A549 (cell line): Measurements from ENCODE around the gene HAPLN2. TPM values are rescaled to one million over a fixed set of nuclear protein-coding genes. Genes with fewer than 3 reads are reported as not detected.

Experiments used
- ATAC-seq, 2 experiments: fragments of 200-7000 bp in 1 of 2; fragments of >200 bp in 1 of 2; cut with Nextera tagmentation in 1 of 2; cut with Tn5 transposase in 1 of 2; 3 replicates each; pipeline versions ENCODE4 v1.8.0 to v1.9.1; 2018 to 2020; ENCODE audit warnings: mild to moderate bottlenecking in 1 of 2, moderate library complexity in 1 of 2
- CTCF ChIA-PET: fragments of 300-600 bp; sonication (Branson Sonifier 250); formaldehyde crosslinking; extraction: SDS; loops from one replicate; lab custom pipeline; 2021; ENCODE audit warnings: antibody characterized with exemption, inconsistent platforms; lab: Yijun Ruan, JAX
- POLR2A ChIA-PET: fragments of 350-600 bp; formaldehyde crosslinking; extraction: SDS; loops from one replicate; lab custom pipeline; 2021; ENCODE audit warnings: antibody characterized with exemption, inconsistent platforms; lab: Yijun Ruan, JAX
- DNase-seq, 2 experiments: peaks; one replicate each; pipeline versions ENCODE4 v3.0.0 to v3.0.0-alpha.2; 2011 to 2016; ENCODE audit warnings: low read depth in 1 of 2, low spot score in 1 of 2
- FAIRE-seq: peaks from 2 replicates; lab custom pipeline; 2011; peaks lifted over from hg19 to GRCh38; lab: Jason Lieb, UNC
- H3K27ac ChIP-seq, 2 experiments: fragments of >200 bp; sonication (Bioruptor Twin); formaldehyde crosslinking; 3 replicates each; pipeline ENCODE4 v1.5.1; 2016 to 2017
- H3K4me1 ChIP-seq: fragments of >200 bp; sonication (Bioruptor Twin); formaldehyde crosslinking; 3 replicates; pipeline ENCODE4 v1.6.1; 2016
- H3K4me2 ChIP-seq: fragments of >200 bp; sonication (Bioruptor Twin); formaldehyde crosslinking; 3 replicates; pipeline ENCODE4 v1.6.1; 2016
- H3K4me3 ChIP-seq: fragments of >200 bp; sonication (Bioruptor Twin); formaldehyde crosslinking; 3 replicates; pipeline ENCODE4 v1.5.1; 2016
- H3K9me3 ChIP-seq: fragments of >200 bp; sonication (Bioruptor Twin); formaldehyde crosslinking; 3 replicates; pipeline ENCODE4 v1.6.1; 2016
- BCL3 ChIP-seq: fragments of >200 bp; sonication (Bioruptor Twin); formaldehyde crosslinking; IDR thresholded peaks from 3 replicates; pipeline ENCODE4 v1.6.1; 2016
- CBX2 ChIP-seq: fragments of 200-600 bp; sonication (generic); IDR thresholded peaks from 2 replicates; pipeline ENCODE4 v1.6.1; 2016; ENCODE audit warnings: low read depth, mild to moderate bottlenecking, borderline replicate concordance
- CHD2 ChIP-seq: fragments of 150-350 bp; IDR thresholded peaks from 2 replicates; pipeline ENCODE4 v1.6.1; 2014; ENCODE audit warnings: low read length; ENCODE audit not compliant: partially characterized antibody
- E2F6 ChIP-seq: IDR thresholded peaks from 2 replicates; pipeline ENCODE4 v1.6.1; 2012; ENCODE audit warnings: low read depth, borderline replicate concordance
- EHF ChIP-seq: fragments of 250-450 bp; sonication (Bioruptor Pico); IDR thresholded peaks from 2 replicates; pipeline ENCODE4 v1.5.0; 2020; ENCODE audit warnings: mild to moderate bottlenecking
- EHMT2 ChIP-seq: fragments of 200-600 bp; sonication (generic); IDR thresholded peaks from 2 replicates; pipeline ENCODE4 v1.6.1; 2016; ENCODE audit warnings: antibody characterized with exemption, low read depth, mild to moderate bottlenecking, moderate library complexity
- ELK1 ChIP-seq: fragments of 150-350 bp; IDR thresholded peaks from 2 replicates; pipeline ENCODE4 v1.6.1; 2014; ENCODE audit warnings: low read depth, mild to moderate bottlenecking, low read length
- EP300 ChIP-seq, 2 experiments: fragments of >200 bp; sonication (Bioruptor Twin); formaldehyde crosslinking; IDR thresholded peaks; 2 replicates in 1 of 2; 3 replicates in 1 of 2; pipeline ENCODE4 v1.6.1; 2016 to 2017
- FOSB ChIP-seq: fragments of 250-450 bp; sonication (Bioruptor Pico); IDR thresholded peaks from 2 replicates; pipeline ENCODE4 v1.5.0; 2020; ENCODE audit warnings: mild to moderate bottlenecking, moderate library complexity
- FOXS1 ChIP-seq: fragments of 250-450 bp; sonication (Bioruptor Pico); IDR thresholded peaks from 2 replicates; pipeline ENCODE4 v1.5.0; 2020; ENCODE audit warnings: mild to moderate bottlenecking, moderate library complexity
- HEYL ChIP-seq: fragments of 250-450 bp; sonication (Bioruptor Pico); IDR thresholded peaks from 2 replicates; pipeline ENCODE4 v1.8.0; 2021; ENCODE audit warnings: mild to moderate bottlenecking, moderate library complexity
- HOXB13 ChIP-seq: fragments of 250-450 bp; sonication (Bioruptor Pico); IDR thresholded peaks from 2 replicates; pipeline ENCODE4 v1.5.0; 2020; ENCODE audit warnings: low read depth, mild to moderate bottlenecking, moderate library complexity
- JUNB ChIP-seq: fragments of >200 bp; sonication (Bioruptor Twin); formaldehyde crosslinking; IDR thresholded peaks from 2 replicates; pipeline ENCODE4 v1.6.1; 2016
- KDM5A ChIP-seq: fragments of 200-600 bp; sonication (generic); IDR thresholded peaks from 2 replicates; pipeline ENCODE4 v1.6.1; 2016; ENCODE audit warnings: antibody characterized with exemption, mild to moderate bottlenecking
- MAZ ChIP-seq: fragments of 150-350 bp; IDR thresholded peaks from 2 replicates; pipeline ENCODE4 v1.6.1; 2014; ENCODE audit warnings: antibody characterized with exemption, low read depth, low read length, borderline replicate concordance
- PHF8 ChIP-seq: fragments of 200-600 bp; sonication (generic); IDR thresholded peaks from 2 replicates; pipeline ENCODE4 v1.6.1; 2016; ENCODE audit warnings: low read depth, mild to moderate bottlenecking, antibody characterized with exemption, moderate library complexity, borderline replicate concordance
- POLR2A ChIP-seq: IDR thresholded peaks from 2 replicates; pipeline ENCODE4 v1.6.1; 2012; ENCODE audit warnings: mild to moderate bottlenecking, low read length
- POLR2AphosphoS2 ChIP-seq: conservative IDR thresholded peaks from 2 replicates; pipeline ENCODE4 v1.6.1; 2012; ENCODE audit warnings: low read length, improper control_type of control experiment, inconsistent platforms
- RAD21 ChIP-seq, 2 experiments: fragments of >200 bp in 1 of 2; sonication (Bioruptor Twin) in 1 of 2; formaldehyde crosslinking in 1 of 2; IDR thresholded peaks in 1 of 2; conservative IDR thresholded peaks in 1 of 2; 2 replicates in 1 of 2; 3 replicates in 1 of 2; pipeline ENCODE4 v1.6.1; 2012 to 2018; ENCODE audit warnings: inconsistent platforms in 1 of 2
- RARB ChIP-seq: fragments of 250-450 bp; sonication (Bioruptor Pico); IDR thresholded peaks from 2 replicates; pipeline ENCODE4 v1.8.0; 2021; ENCODE audit warnings: mild to moderate bottlenecking, moderate library complexity
- ZNF302 ChIP-seq: fragments of 250-450 bp; sonication (Bioruptor Pico); IDR thresholded peaks from 2 replicates; pipeline ENCODE4 v1.9.0; 2021; ENCODE audit warnings: inconsistent platforms, mild to moderate bottlenecking, moderate library complexity
- WGBS: methylation state at CpG from one replicate; pipeline ENCODE4 v1.1.6; 2017; ENCODE audit errors: missing lambda C conversion rate; 5-methylcytosine and 5-hydroxymethylcytosine counted together
- polyA plus RNA-seq, 4 experiments: library from polyadenylated mRNA; depleted of rRNA in 3 of 4; stranded (reverse); fragments of >200 nt; fragmentation: RNase III in 1 of 4; extraction: RNeasy Plus Mini Kit Qiagen cat#74134 plus additional on column Dnase treatment in 1 of 4; gene quantifications; 2 replicates in 3 of 4; 3 replicates in 1 of 4; pipeline ENCODE4 v1.2.3, GENCODE V29; 2011 to 2017
- TF ChIP-seq, protein P1 (sequence below): fragments of 250-450 bp; sonication (Bioruptor Pico); IDR thresholded peaks from 2 replicates; pipeline ENCODE4 v1.5.0; 2021; ENCODE audit warnings: mild to moderate bottlenecking, moderate library complexity, borderline replicate concordance
- TF ChIP-seq, protein P2 (sequence below): fragments of 250-450 bp; sonication (Bioruptor Pico); IDR thresholded peaks from 2 replicates; pipeline ENCODE4 v1.5.0; 2020; ENCODE audit warnings: low read depth, mild to moderate bottlenecking, moderate library complexity
- TF ChIP-seq, protein P3 (sequence below): fragments of >200 bp; sonication (Bioruptor Twin); formaldehyde crosslinking; IDR thresholded peaks from 3 replicates; pipeline ENCODE4 v1.5.1; 2016

Gene HAPLN2
- polyA plus RNA-seq, 2 of the 4 experiments (the other 2 are of a cell fraction): 0.10 to 0.23 TPM

DNA sequence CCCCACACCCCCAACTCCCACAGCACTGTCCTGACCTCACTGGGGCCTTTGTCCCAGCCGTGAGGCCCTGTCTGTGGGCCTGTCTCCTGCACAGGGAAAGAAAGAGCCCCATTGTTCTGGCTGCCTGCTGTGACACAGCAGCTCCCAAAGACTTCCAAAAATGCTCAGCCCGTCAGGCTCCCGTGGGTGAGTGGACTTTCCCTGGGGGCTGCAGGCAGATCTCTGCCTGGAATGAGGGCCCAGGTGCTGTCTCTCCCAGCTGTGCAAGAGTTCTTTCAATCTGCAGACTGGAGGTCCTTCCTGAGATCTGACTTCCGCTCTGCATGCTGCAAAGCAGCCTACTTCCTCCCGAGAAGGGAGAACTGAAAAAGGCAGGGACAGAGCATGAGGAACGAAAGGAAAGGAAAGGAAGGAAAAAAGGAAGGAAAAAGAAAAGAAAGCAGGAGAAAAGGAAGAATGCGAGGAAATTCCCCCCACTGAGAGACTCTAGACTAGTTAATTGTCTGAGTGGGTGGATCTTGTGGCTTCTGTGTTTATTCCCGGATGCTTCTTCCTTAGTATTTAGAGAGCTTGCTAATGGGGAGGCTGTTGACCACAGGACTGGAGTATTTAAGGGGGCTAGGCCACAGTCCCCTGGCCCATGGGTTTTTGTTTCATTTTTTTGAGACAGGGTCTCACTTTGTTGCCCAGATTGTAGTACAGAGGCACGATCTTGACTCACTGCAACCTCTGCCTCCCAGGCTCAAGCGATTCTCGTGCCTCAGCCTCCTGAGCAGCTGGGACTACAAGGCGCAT lies 43.0 kb downstream of the HAPLN2 start:
- ChIA-PET CTCF (interaction anchor here (0.9 to 15.2 kb wide), 11 partner anchors 12 to 266 kb away, joined by 3 to 402 read pairs (median 24); partner anchors contain the start of genes CRABP2, HAPLN2, METTL25B and NES), POLR2A (interaction anchor here (1.1 to 1.5 kb wide), 5 partner anchors 9 to 79 kb away, joined by 3 to 10 read pairs (median 4); partner anchors contain the start of genes ISG20L2, METTL25B, MRPL24 and NES)
- DNase-seq (no peak), ATAC-seq (no peak), FAIRE-seq (no peak)
- Histone ChIP-seq H3K4me3 (no peak overlapping the region), H3K9me3 (no peaks in the 10 kb centered on the region), H3K4me2 (peak overlapping the region; percentile 100), H3K4me1 (peaks cover 69% of the 10 kb centered on the region), H3K27ac (peak overlapping the region; percentile 97)
- WGBS: 66% methylated on average over 12 of the region's 12 CpGs
- TF ChIP-seq MAZ (no peak), ELK1 (no peak), ZNF302 (no peak), EP300 (IDR thresholded peaks at IDR 0.05) (no peak), HOXB13 (CRISPR knock-in tag) (no peak), KDM5A (no peak)
- TF ChIP-seq, protein P1, sequence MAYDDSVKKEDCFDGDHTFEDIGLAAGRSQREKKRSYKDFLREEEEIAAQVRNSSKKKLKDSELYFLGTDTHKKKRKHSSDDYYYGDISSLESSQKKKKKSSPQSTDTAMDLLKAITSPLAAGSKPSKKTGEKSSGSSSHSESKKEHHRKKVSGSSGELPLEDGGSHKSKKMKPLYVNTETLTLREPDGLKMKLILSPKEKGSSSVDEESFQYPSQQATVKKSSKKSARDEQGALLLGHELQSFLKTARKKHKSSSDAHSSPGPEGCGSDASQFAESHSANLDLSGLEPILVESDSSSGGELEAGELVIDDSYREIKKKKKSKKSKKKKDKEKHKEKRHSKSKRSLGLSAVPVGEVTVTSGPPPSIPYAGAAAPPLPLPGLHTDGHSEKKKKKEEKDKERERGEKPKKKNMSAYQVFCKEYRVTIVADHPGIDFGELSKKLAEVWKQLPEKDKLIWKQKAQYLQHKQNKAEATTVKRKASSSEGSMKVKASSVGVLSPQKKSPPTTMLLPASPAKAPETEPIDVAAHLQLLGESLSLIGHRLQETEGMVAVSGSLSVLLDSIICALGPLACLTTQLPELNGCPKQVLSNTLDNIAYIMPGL (CRISPR knock-in tag): no peak

GRCh38 chr1:156662800-156663055 lies 43.5 kb downstream of the HAPLN2 start:
- WGBS: 90% methylated on average over 5 of the region's 5 CpGs
- peak overlapping the region; percentile 56 to 97; a peak in 5 of 6 replicates for H3K27ac ChIP-seq

DNA sequence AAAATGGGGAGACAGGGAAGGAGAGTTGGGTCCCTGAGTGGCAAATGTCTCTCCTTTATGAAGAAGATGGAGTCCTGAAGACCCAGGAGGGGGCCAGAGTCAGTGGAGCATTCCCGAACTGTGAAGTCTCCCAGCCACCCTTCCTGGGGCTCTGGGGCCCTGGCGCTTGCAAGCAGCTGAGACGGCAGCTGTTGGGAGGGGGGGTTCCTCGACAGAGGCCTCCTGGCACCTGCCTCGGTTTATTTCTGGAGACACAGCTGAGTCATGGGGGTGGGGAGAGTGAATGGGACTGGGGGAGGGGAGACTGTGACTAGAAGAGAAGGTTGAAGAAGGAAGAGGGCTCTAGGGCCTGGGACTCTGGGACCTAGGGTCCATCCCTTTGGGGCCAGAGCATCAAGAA lies 44.0 kb downstream of the HAPLN2 start:
- TF ChIP-seq EHMT2 (no peak), RARB (no peak), PHF8 (no peak), BCL3 (no peak), FOXS1 (CRISPR knock-in tag) (no peak), CBX2 (no peak), MAZ (no peak), JUNB (no peak)
- TF ChIP-seq, protein P2, sequence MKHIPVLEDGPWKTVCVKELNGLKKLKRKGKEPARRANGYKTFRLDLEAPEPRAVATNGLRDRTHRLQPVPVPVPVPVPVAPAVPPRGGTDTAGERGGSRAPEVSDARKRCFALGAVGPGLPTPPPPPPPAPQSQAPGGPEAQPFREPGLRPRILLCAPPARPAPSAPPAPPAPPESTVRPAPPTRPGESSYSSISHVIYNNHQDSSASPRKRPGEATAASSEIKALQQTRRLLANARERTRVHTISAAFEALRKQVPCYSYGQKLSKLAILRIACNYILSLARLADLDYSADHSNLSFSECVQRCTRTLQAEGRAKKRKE (CRISPR knock-in tag): no peak
- no peaks in the 10 kb centered on the region for H3K9me3 ChIP-seq
- ChIA-PET POLR2A (no interaction called here), CTCF (interaction anchor here (4.1 to 15.2 kb wide), 4 partner anchors 13 to 43 kb away, joined by 30 to 402 read pairs (median 220); partner anchors contain the start of genes CRABP2, HAPLN2 and NES)
- 91% methylated on average over 1 of the region's 5 CpGs for WGBS
- peak overlapping the region; percentile 56 to 97 for H3K27ac ChIP-seq
- ATAC-seq: no peak
- peaks cover 63% of the 10 kb centered on the region for H3K4me1 ChIP-seq
- peak overlapping the region; percentile 34; the same call in 2 of the 3 replicates for H3K4me2 ChIP-seq
- no peak for DNase-seq
- no peak for FAIRE-seq
- H3K4me3 ChIP-seq: no peak overlapping the region

More at GRCh38 chr1:156662800-156663055, 43.5 kb downstream of the HAPLN2 start:
- TF ChIP-seq CHD2 (no peak), HEYL (no peak), RARB (no peak), FOSB (CRISPR knock-in tag) (no peak), POLR2A (no peak), POLR2AphosphoS2 (no peak), RAD21 (conservative IDR thresholded peaks at IDR 0.05 in 1 of 2, IDR thresholded peaks at IDR 0.05 in 1 of 2) (no peak), E2F6 (no peak), EHF (no peak)
- TF ChIP-seq, protein P3, sequence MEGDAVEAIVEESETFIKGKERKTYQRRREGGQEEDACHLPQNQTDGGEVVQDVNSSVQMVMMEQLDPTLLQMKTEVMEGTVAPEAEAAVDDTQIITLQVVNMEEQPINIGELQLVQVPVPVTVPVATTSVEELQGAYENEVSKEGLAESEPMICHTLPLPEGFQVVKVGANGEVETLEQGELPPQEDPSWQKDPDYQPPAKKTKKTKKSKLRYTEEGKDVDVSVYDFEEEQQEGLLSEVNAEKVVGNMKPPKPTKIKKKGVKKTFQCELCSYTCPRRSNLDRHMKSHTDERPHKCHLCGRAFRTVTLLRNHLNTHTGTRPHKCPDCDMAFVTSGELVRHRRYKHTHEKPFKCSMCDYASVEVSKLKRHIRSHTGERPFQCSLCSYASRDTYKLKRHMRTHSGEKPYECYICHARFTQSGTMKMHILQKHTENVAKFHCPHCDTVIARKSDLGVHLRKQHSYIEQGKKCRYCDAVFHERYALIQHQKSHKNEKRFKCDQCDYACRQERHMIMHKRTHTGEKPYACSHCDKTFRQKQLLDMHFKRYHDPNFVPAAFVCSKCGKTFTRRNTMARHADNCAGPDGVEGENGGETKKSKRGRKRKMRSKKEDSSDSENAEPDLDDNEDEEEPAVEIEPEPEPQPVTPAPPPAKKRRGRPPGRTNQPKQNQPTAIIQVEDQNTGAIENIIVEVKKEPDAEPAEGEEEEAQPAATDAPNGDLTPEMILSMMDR: no peak
- H3K4me1 ChIP-seq: peaks cover 66% of the 10 kb centered on the region
- no peaks in the 10 kb centered on the region for H3K9me3 ChIP-seq
- FAIRE-seq (no peak), DNase-seq (no peak), ATAC-seq (no peak)
- ChIA-PET POLR2A (no interaction called here), CTCF (interaction anchor here (4.1 to 15.2 kb wide), 4 partner anchors 13 to 43 kb away, joined by 30 to 402 read pairs (median 220); partner anchors contain the start of genes CRABP2, HAPLN2 and NES)
- no peak overlapping the region for H3K4me2 ChIP-seq
- no peak overlapping the region for H3K4me3 ChIP-seq
